Tibial nerve (tissue), 4 donors: Measurements from ENCODE around the gene STMN3. TPM values are rescaled to one million over a fixed set of nuclear protein-coding genes. Genes with fewer than 3 reads are reported as not detected.

ENCODE experiments used
- DNase-seq, 2 donors: peaks; one replicate each; pipeline ENCODE4 v3.0.0-alpha.2; 2019; ENCODE audit warnings: low spot score in 2 of 2
- H3K27ac ChIP-seq, 4 donors: fragments of 200-600 bp; sonication (generic) in 3 of 4; one replicate each; pipeline ENCODE4 v1.5.1; 2017 to 2019; ENCODE audit warnings: mild to moderate bottlenecking in 1 of 4
- H3K27me3 ChIP-seq, 2 donors: fragments of 200-600 bp; sonication (generic) in 1 of 2; one replicate each; pipeline versions ENCODE4 v1.5.1 to v1.6.0; 2017 to 2019
- H3K36me3 ChIP-seq, 3 donors: fragments of 200-600 bp; sonication (generic); one replicate each; pipeline ENCODE4 v1.5.1; 2018 to 2019
- H3K4me1 ChIP-seq, 4 donors: fragments of 200-600 bp; sonication (generic) in 3 of 4; one replicate each; pipeline ENCODE4 v1.5.1; 2017 to 2019
- H3K4me3 ChIP-seq, 4 donors: fragments of 200-600 bp; sonication (generic) in 3 of 4; one replicate each; pipeline ENCODE4 v1.5.1; 2017 to 2019; ENCODE audit warnings: mild to moderate bottlenecking in 1 of 4, moderate library complexity in 1 of 4
- H3K9me3 ChIP-seq, 4 donors: fragments of 200-600 bp; sonication (generic) in 3 of 4; one replicate each; pipeline ENCODE4 v1.5.1; 2017 to 2019
- EP300 ChIP-seq, 2 donors: sonication (generic); formaldehyde crosslinking; IDR thresholded peaks; one replicate each; pipeline ENCODE4 v1.6.1; 2017; ENCODE audit warnings: antibody characterized with exemption in 2 of 2, mild to moderate bottlenecking in 1 of 2
- POLR2A ChIP-seq, 2 donors: fragments of 450-650 bp; IDR thresholded peaks; one replicate each; pipeline ENCODE4 v1.6.1; 2017; ENCODE audit warnings: antibody characterized with exemption in 2 of 2, mild to moderate bottlenecking in 2 of 2, moderate library complexity in 2 of 2
- WGBS, 2 donors: methylation state at CpG; one replicate each; pipeline ENCODE4 v1.1.5; 2018; 5-methylcytosine and 5-hydroxymethylcytosine counted together
- small RNA-seq: library from RNA; depleted of rRNA; stranded (forward); fragments of <200 nt; gene quantifications from one replicate; pipeline ENCODE3, GENCODE V24; 2016
- total RNA-seq, 4 donors: library from RNA; depleted of rRNA; stranded (reverse); fragments of >200 nt; gene quantifications; one replicate each; pipeline ENCODE4 v1.1.0, GENCODE V29; 2016
- TF ChIP-seq, protein P1 (sequence below), 5 experiments: fragments of 200-600 bp in 3 of 5; fragments of 450-650 bp in 2 of 5; sonication (generic) in 3 of 5; IDR thresholded peaks; one replicate each; pipeline ENCODE4 v1.5.1; 2016 to 2019; ENCODE audit warnings: antibody characterized with exemption in 5 of 5, mild to moderate bottlenecking in 3 of 5, moderate library complexity in 2 of 5

STMN3 gene
- total RNA-seq, 4 donors from 2014 or later, result 12.3 to 26.4 (median 15.5) TPM

- 92 to 94% methylated on average over 4 of the region's 4 CpGs for WGBS, 2 donors
- no peak for TF ChIP-seq EP300 (IDR thresholded peaks at IDR 0.05)
- TF ChIP-seq, protein P1, sequence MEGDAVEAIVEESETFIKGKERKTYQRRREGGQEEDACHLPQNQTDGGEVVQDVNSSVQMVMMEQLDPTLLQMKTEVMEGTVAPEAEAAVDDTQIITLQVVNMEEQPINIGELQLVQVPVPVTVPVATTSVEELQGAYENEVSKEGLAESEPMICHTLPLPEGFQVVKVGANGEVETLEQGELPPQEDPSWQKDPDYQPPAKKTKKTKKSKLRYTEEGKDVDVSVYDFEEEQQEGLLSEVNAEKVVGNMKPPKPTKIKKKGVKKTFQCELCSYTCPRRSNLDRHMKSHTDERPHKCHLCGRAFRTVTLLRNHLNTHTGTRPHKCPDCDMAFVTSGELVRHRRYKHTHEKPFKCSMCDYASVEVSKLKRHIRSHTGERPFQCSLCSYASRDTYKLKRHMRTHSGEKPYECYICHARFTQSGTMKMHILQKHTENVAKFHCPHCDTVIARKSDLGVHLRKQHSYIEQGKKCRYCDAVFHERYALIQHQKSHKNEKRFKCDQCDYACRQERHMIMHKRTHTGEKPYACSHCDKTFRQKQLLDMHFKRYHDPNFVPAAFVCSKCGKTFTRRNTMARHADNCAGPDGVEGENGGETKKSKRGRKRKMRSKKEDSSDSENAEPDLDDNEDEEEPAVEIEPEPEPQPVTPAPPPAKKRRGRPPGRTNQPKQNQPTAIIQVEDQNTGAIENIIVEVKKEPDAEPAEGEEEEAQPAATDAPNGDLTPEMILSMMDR (IDR thresholded peaks at IDR 0.05), result no peak
- no peak for TF ChIP-seq POLR2A (IDR thresholded peaks at IDR 0.05)
Measured at GRCh38 chr20:63591147-63591533, 62.1 kb downstream of the STMN3 start.

DNA sequence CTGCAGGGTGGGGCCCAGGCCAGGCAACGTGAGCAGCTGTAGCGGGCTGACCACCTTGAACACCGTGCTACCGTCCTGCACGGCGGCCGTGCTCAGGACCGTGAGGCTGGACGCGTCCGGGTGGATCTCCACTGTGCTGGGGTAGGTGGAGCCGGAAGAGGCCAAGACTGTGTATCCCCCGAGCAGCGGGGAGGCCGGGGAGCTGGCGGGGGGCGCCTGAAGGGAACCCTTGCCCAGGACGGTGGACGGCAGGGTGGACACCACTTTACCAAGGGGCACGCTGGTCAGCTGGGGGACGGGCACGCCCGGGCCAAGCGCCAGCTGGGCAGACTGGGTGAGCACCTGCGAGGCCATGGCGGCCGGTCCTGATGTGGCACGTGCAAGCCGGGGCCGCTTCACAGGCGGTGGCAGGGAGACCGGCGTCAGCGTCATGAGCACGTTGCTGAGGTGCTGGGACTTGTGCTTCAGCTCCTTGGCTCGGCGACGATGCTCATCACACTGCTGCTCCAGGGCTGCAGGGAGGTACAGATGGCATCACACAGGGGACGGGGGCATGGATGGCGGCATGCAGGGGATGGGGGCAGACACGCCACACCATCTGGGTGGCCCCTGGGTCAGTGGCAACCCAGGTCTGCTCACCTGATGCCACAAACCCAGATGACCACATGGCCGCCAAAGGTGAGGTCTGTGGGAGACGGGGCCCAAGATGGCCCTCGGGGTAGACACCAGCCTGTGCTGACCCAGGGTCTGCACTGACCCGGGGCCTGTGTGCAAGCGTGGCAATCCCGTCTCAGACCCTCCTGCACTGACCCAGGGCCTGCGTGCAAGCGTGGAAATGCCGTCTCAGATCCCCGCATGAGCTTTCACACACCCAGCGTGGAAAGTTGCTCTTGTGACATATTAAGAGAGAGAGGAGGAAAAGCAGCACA, 62.7 kb downstream of the STMN3 start:
- no peak overlapping the region for H3K4me3 ChIP-seq
- H3K27ac ChIP-seq, result no peak overlapping the region
- H3K27me3 ChIP-seq, result no peaks in the 10 kb centered on the region
- H3K36me3 ChIP-seq, result peaks cover 0 to 87% (median 23%) of the 10 kb centered on the region in 3 donors
- no peaks in the 10 kb centered on the region for H3K9me3 ChIP-seq
- peaks cover 0 to 18% (median 0%) of the 10 kb centered on the region in 4 donors for H3K4me1 ChIP-seq
- no peak for DNase-seq
- WGBS, 2 donors, result 91 to 93% methylated on average over 27 to 51 of the region's 52 CpGs
- TF ChIP-seq POLR2A (IDR thresholded peaks at IDR 0.05) (no peak), EP300 (IDR thresholded peaks at IDR 0.05) (no peak)
- TF ChIP-seq, protein P1 (IDR thresholded peaks at IDR 0.05), result no peak

More at GRCh38 chr20:63591147-63591533, 62.1 kb downstream of the STMN3 start:
- no peaks in the 10 kb centered on the region for H3K27me3 ChIP-seq
- peaks cover 0 to 18% (median 0%) of the 10 kb centered on the region in 4 donors for H3K4me1 ChIP-seq
- no peak overlapping the region for H3K27ac ChIP-seq
- H3K4me3 ChIP-seq, result no peak overlapping the region
- peaks cover 0 to 94% (median 25%) of the 10 kb centered on the region in 3 donors for H3K36me3 ChIP-seq
- DNase-seq, result no peak
- H3K9me3 ChIP-seq, result no peaks in the 10 kb centered on the region

Small RNA genes within 50 kb of the gene (small RNA-seq; reads per million reads assigned to genes)
- not detected for gene TNFRSF6B

Other genes starting within 250 kb of the STMN3 start
- gene KCNQ2, start 180.8 kb downstream of the STMN3 start, total RNA-seq, result not detected
- not detected for gene EEF1A2, start 154.3 kb downstream of the STMN3 start, total RNA-seq
- gene PPDPF, start 132.7 kb downstream of the STMN3 start, total RNA-seq, result 100 to 1,000 TPM in 3 of 4 donors, 10 to 100 TPM in 1; 59.0 to 165 (median 119) TPM
- gene PTK6, start 116.0 kb downstream of the STMN3 start, total RNA-seq, result under 1 TPM in 2 of 4 donors, not detected in 2; 0.21 to 0.90 TPM
- not detected for gene SRMS, start 105.7 kb downstream of the STMN3 start, total RNA-seq
- gene FNDC11, start 99.3 kb downstream of the STMN3 start, total RNA-seq, result 1 to 10 TPM in 1 of 4 donors, under 1 TPM in 2, not detected in 1; 0.21 to 1.4 (median 0.30) TPM
- gene HELZ2, start 79.2 kb downstream of the STMN3 start, total RNA-seq, result 10 to 100 TPM; 16.3 to 33.7 (median 24.7) TPM
- 10 to 100 TPM; 12.5 to 14.7 (median 13.7) TPM for gene GMEB2, start 26.3 kb downstream of the STMN3 start, total RNA-seq
- 10 to 100 TPM; 28.2 to 62.4 (median 46.7) TPM for gene RTEL1, start 4.9 kb upstream of the STMN3 start, total RNA-seq
- gene TNFRSF6B, start 43.2 kb upstream of the STMN3 start, total RNA-seq, result 10 to 100 TPM in 3 of 4 donors, 1 to 10 TPM in 1; 8.0 to 61.2 (median 35.9) TPM
- gene ARFRP1, start 54.6 kb upstream of the STMN3 start, total RNA-seq, result 10 to 100 TPM; 36.9 to 71.1 (median 50.9) TPM
- 10 to 100 TPM; 27.5 to 70.8 (median 40.9) TPM for gene ZGPAT, start 54.6 kb upstream of the STMN3 start, total RNA-seq
- gene LIME1, start 83.2 kb upstream of the STMN3 start, total RNA-seq, result 10 to 100 TPM; 11.4 to 51.9 (median 17.6) TPM
- 100 to 1,000 TPM in 1 of 4 donors, 10 to 100 TPM in 3; 71.5 to 126 (median 72.5) TPM for gene SLC2A4RG, start 86.4 kb upstream of the STMN3 start, total RNA-seq
- gene ZBTB46, start 177.8 kb upstream of the STMN3 start, total RNA-seq, result 10 to 100 TPM; 11.5 to 20.4 (median 12.6) TPM
- not detected for gene ABHD16B, start 208.1 kb upstream of the STMN3 start, total RNA-seq
- 100 to 1,000 TPM; 108 to 122 (median 115) TPM for gene TPD52L2, start 211.8 kb upstream of the STMN3 start, total RNA-seq
- gene DNAJC5, start 241.7 kb upstream of the STMN3 start, total RNA-seq, result 10 to 100 TPM; 30.6 to 40.2 (median 32.1) TPM